B cell (primary cell): ENCODE measurements around the gene NEK3. TPM values are rescaled to one million over a fixed set of nuclear protein-coding genes. Genes with fewer than 3 reads are reported as not detected.

Experiments
- ATAC-seq: fragments of 200-7000 bp; cut with Tn5 transposase; one replicate; pipeline ENCODE4 v1.10.0; 2021; ENCODE audit warnings: low read depth, mild to moderate bottlenecking, moderate number of reproducible peaks, moderate library complexity
- CTCF ChIA-PET: fragments of 350-600 bp; sonication (Branson Sonifier 250); formaldehyde crosslinking; loops from one replicate; lab custom pipeline; 2021; ENCODE audit warnings: antibody characterized with exemption, inconsistent platforms; lab: Charles Lee
- POLR2A ChIA-PET: fragments of 350-600 bp; sonication (Branson Sonifier 250); formaldehyde crosslinking; loops from one replicate; lab custom pipeline; 2021; ENCODE audit warnings: antibody characterized with exemption; lab: Charles Lee
- DNase-seq: peaks from one replicate; pipeline ENCODE4 v3.0.0; 2013
- H2AFZ ChIP-seq: 2 replicates; pipeline ENCODE4 v1.6.1; 2012; ENCODE audit warnings: mild to moderate bottlenecking, low read depth, low read length; ENCODE audit not compliant: insufficient read depth, poor library complexity, severe bottlenecking
- H3K27ac ChIP-seq, 2 donors: 1 replicate in 1 of 2; 2 replicates in 1 of 2; pipeline ENCODE4 v1.5.1; 2012 to 2013; ENCODE audit warnings: low read length in 2 of 2, mild to moderate bottlenecking in 2 of 2, moderate library complexity in 1 of 2
- H3K27me3 ChIP-seq, 4 experiments: fragments of 200-600 bp in 1 of 4; sonication (generic) in 1 of 4; replicated peaks in 1 of 4; 1 replicate in 2 of 4; 2 replicates in 2 of 4; pipeline versions ENCODE4 v1.6.1 to v1.7.0; 2013 to 2016; ENCODE audit warnings: low read length in 3 of 4, mild to moderate bottlenecking in 2 of 4, mixed read lengths in 1 of 4, moderate library complexity in 1 of 4; ENCODE audit not compliant: insufficient read depth in 4 of 4, control insufficient read depth in 3 of 4; ENCODE audit errors: control extremely low read depth in 1 of 4
- H3K36me3 ChIP-seq, 2 experiments: replicated peaks in 1 of 2; 1 replicate in 1 of 2; 2 replicates in 1 of 2; pipeline versions ENCODE4 v1.6.1 to v1.7.1; 2013; ENCODE audit warnings: low read length in 1 of 2; ENCODE audit not compliant: insufficient read depth in 2 of 2, control insufficient read depth in 1 of 2; ENCODE audit errors: control extremely low read depth in 1 of 2, extremely low read depth in 1 of 2
- H3K4me1 ChIP-seq, 2 donors: fragments of 200-600 bp in 1 of 2; sonication (generic) in 1 of 2; 1 replicate in 1 of 2; 2 replicates in 1 of 2; pipeline versions ENCODE4 v1.5.1 to v1.6.1; 2013 to 2017; ENCODE audit warnings: low read length in 2 of 2; ENCODE audit not compliant: control insufficient read depth in 2 of 2, insufficient read depth in 2 of 2
- H3K4me2 ChIP-seq: replicated peaks from 2 replicates; pipeline ENCODE3; 2012; ENCODE audit warnings: mild to moderate bottlenecking, low read depth, low read length; ENCODE audit not compliant: poor library complexity, severe bottlenecking
- H3K4me3 ChIP-seq, 5 experiments: fragments of 200-600 bp in 1 of 5; sonication (generic) in 1 of 5; 1 replicate in 3 of 5; 2 replicates in 2 of 5; pipeline versions ENCODE4 v1.5.1 to v1.7.0; 2011 to 2016; ENCODE audit warnings: low read length in 4 of 5, mild to moderate bottlenecking in 4 of 5, low read depth in 2 of 5, control low read depth in 1 of 5, moderate library complexity in 1 of 5; ENCODE audit not compliant: insufficient read depth in 1 of 5; ENCODE audit errors: control extremely low read depth in 1 of 5, extremely low read depth in 1 of 5
- H3K79me2 ChIP-seq: fragments of 200-600 bp; sonication (generic); one replicate; pipeline ENCODE4 v1.6.0; 2016; ENCODE audit warnings: low read length; ENCODE audit not compliant: control insufficient read depth, insufficient read depth
- H3K9ac ChIP-seq: fragments of 200-600 bp; sonication (generic); 2 replicates; pipeline ENCODE4 v1.6.1; 2017; ENCODE audit warnings: mild to moderate bottlenecking, low read length, moderate library complexity
- H3K9me3 ChIP-seq, 3 donors: one replicate each; pipeline versions ENCODE4 v1.6.1 to v1.7.1; 2013; ENCODE audit warnings: low read length in 2 of 3; ENCODE audit not compliant: control insufficient read depth in 2 of 3, insufficient read depth in 1 of 3; ENCODE audit errors: control extremely low read depth in 1 of 3
- H4K20me1 ChIP-seq: 2 replicates; pipeline ENCODE4 v1.6.0; 2012; ENCODE audit warnings: mild to moderate bottlenecking, low read length; ENCODE audit not compliant: insufficient read depth, control insufficient read depth, poor library complexity, severe bottlenecking
- H3K27ac Mint-ChIP-seq: one replicate; pipeline ENCODE4 v1.8.0; 2021; ENCODE audit warnings: mixed read lengths
- H3K27me3 Mint-ChIP-seq: one replicate; pipeline ENCODE4 v1.8.0; 2021; ENCODE audit warnings: mixed read lengths
- H3K4me1 Mint-ChIP-seq: one replicate; pipeline ENCODE4 v1.8.0; 2021; ENCODE audit warnings: mixed read lengths
- H3K4me3 Mint-ChIP-seq: one replicate; pipeline ENCODE4 v1.8.0; 2021; ENCODE audit warnings: mixed read lengths
- H3K9me3 Mint-ChIP-seq: one replicate; pipeline ENCODE4 v1.8.0; 2022; ENCODE audit warnings: mixed read lengths; ENCODE audit not compliant: insufficient read depth
- CTCF ChIP-seq: fragments of 200-600 bp; IDR thresholded peaks from one replicate; pipeline ENCODE4 v1.8.0; 2022; ENCODE audit warnings: antibody characterized with exemption, mild to moderate bottlenecking
- EZH2 ChIP-seq: IDR thresholded peaks from 2 replicates; pipeline ENCODE4 v1.6.1; 2012; ENCODE audit warnings: borderline replicate concordance, low read depth, mild to moderate bottlenecking, moderate library complexity, low read length; ENCODE audit not compliant: insufficient read depth, poor library complexity, severe bottlenecking
- WGBS: methylation state at CpG from one replicate; pipeline ENCODE4 v1.1.5; 2013; ENCODE audit warnings: missing lambda C conversion rate; ENCODE audit not compliant: insufficient coverage; 5-methylcytosine and 5-hydroxymethylcytosine counted together
- intact Hi-C: fragments of 100-400 bp; cut with micrococcal nuclease; formaldehyde crosslinking; loops from one replicate; pipeline ENCODE4 v1.10.0; 2022
- polyA plus RNA-seq: library from polyadenylated mRNA; depleted of rRNA; stranded (reverse); fragments of >200 nt; gene quantifications from 2 replicates; pipeline ENCODE4 v1.2.3, GENCODE V29; 2012
- total RNA-seq, 2 donors: library from RNA; stranded (reverse); fragments of 120-200 nt in 1 of 2; gene quantifications; 1 replicate in 1 of 2; 2 replicates in 1 of 2; pipeline versions ENCODE4 v1.2.3 to v1.2.4, GENCODE V29; 2013 to 2022

NEK3 gene
- total and polyA plus RNA-seq, 2 donors (not counting 1 experiment from before 2014, with no cell fraction given) = 6.0 to 12.6 TPM

- Histone ChIP-seq H3K27ac (no peak overlapping the region), H3K9ac (no peak overlapping the region), H2AFZ (no peak overlapping the region), H3K79me2 (no peaks in the 10 kb centered on the region), H3K4me2 (no peak overlapping the region), H3K9me3 (no peaks in the 10 kb centered on the region), H4K20me1 (no peaks in the 10 kb centered on the region), H3K4me1 (peaks cover 17 to 18% of the 10 kb centered on the region in 2 donors), H3K4me3 (no peak overlapping the region), H3K36me3 (peaks cover 0 to 2% of the 10 kb centered on the region in 2 experiments), H3K27me3 (peaks cover 0 to 25% (median 16%) of the 10 kb centered on the region in 4 experiments)
- ATAC-seq (no peak), DNase-seq (no peak)
- Mint-ChIP-seq H3K4me3 (no peak overlapping the region), H3K9me3 (no peaks in the 10 kb centered on the region), H3K27me3 (peaks cover 26% of the 10 kb centered on the region), H3K4me1 (peaks cover 16% of the 10 kb centered on the region), H3K27ac (no peak overlapping the region)
- no CpG with 5 or more reads among the region's 6 CpGs for WGBS
- ChIA-PET CTCF (interaction anchor here (0.7 to 2.9 kb wide), 28 partner anchors 10 to 1001 kb away, joined by 3 to 42 read pairs (median 4); partner anchors contain the start of genes ALG11 and TMEM272), POLR2A (no interaction called here)
- TF ChIP-seq CTCF (no peak), EZH2 (no peak)
- intact Hi-C loops = loop anchor here (1.0 to 10.0 kb wide), 7 partner anchors 126 to 840 kb away; partner anchors contain the start of genes CKAP2 and TMEM272
Measured at GRCh38 chr13:52127378-52127777, 32.0 kb downstream of the NEK3 start.

GRCh38 chr13:52125547-52125946, 33.9 kb downstream of the NEK3 start:
- Histone ChIP-seq H2AFZ (no peak overlapping the region), H3K27me3 (peaks cover 0 to 25% (median 16%) of the 10 kb centered on the region in 4 experiments), H3K4me3 (no peak overlapping the region), H4K20me1 (no peaks in the 10 kb centered on the region), H3K36me3 (no peaks in the 10 kb centered on the region), H3K27ac (no peak overlapping the region), H3K9ac (no peak overlapping the region), H3K4me2 (no peak overlapping the region), H3K4me1 (peaks cover 17 to 18% of the 10 kb centered on the region in 2 donors), H3K9me3 (no peaks in the 10 kb centered on the region), H3K79me2 (no peaks in the 10 kb centered on the region)
- H3K4me3 Mint-ChIP-seq = no peak overlapping the region
- no peaks in the 10 kb centered on the region for H3K9me3 Mint-ChIP-seq
- ChIA-PET CTCF (interaction anchor here (0.7 to 2.9 kb wide), 3 partner anchors 123 to 1000 kb away, joined by 3 to 42 read pairs (median 4); no protein-coding TSS in a partner anchor), POLR2A (no interaction called here)
- H3K27ac Mint-ChIP-seq = no peak overlapping the region
- DNase-seq = no peak
- H3K4me1 Mint-ChIP-seq = peaks cover 16% of the 10 kb centered on the region
- TF ChIP-seq EZH2 (no peak), CTCF (no peak)
- 100% methylated on average over 1 of the region's 3 CpGs for WGBS
- ATAC-seq = no peak
- peaks cover 26% of the 10 kb centered on the region for H3K27me3 Mint-ChIP-seq
- intact Hi-C loops = loop anchor here (5.0 to 10.0 kb wide), 3 partner anchors 332 to 838 kb away; partner anchors contain the start of gene CKAP2
